ENCODE data around the gene CHCHD2. TPM values are rescaled to one million over a fixed set of nuclear protein-coding genes. Genes with fewer than 3 reads are reported as not detected.
"Not testable (repeated sequence)": the region's sequence is repeated elsewhere in the genome, so short reads cannot be mapped to it uniquely, and the experiment has no call there.

CHCHD2 gene
- total RNA-seq, 1 experiment from 2014 or later = 191 TPM

GRCh38 chr7:56074371-56074791 lies 31.9 kb downstream of the CHCHD2 start:
- H3K36me3 ChIP-seq (replicated peaks; ENCODE audit: control insufficient read depth, insufficient read depth, low read length) = peaks cover 14% of the 10 kb centered on the region
- no peak overlapping the region for H3K4me3 ChIP-seq (ENCODE audit: insufficient read depth, low read depth, low read length)
- peak; percentile 91 for DNase-seq
- H3K27me3 ChIP-seq (ENCODE audit: control insufficient read depth, insufficient read depth, low read length) = no peaks in the 10 kb centered on the region

- H3K4me3 ChIP-seq (ENCODE audit: insufficient read depth, low read depth, low read length); DNase-seq; H3K27me3 ChIP-seq (ENCODE audit: control insufficient read depth, insufficient read depth, low read length): not testable (repeated sequence)
- peaks cover 16% of the 10 kb centered on the region for H3K36me3 ChIP-seq (replicated peaks; ENCODE audit: control insufficient read depth, insufficient read depth, low read length)
These were observed 39.9 kb downstream of the CHCHD2 start for GRCh38 chr7:56066376-56066775.

- Histone ChIP-seq H3K27me3 (ENCODE audit: control insufficient read depth, insufficient read depth, low read length) (no peaks in the 10 kb centered on the region), H3K4me3 (ENCODE audit: insufficient read depth, low read depth, low read length) (peak within 1 kb of the TSS; percentile 94), H3K36me3 (replicated peaks; ENCODE audit: control insufficient read depth, insufficient read depth, low read length) (peaks cover 17% of the 10 kb centered on the region)
- peak; percentile 98 for DNase-seq
These were observed 42.2 kb downstream of the CHCHD2 start, which contains the start of gene SUMF2 for GRCh38 chr7:56063882-56064625. Gene SUMF2, plus strand, starts transcription at chr7:56064286. Its CDS starts 26 bp downstream, at chr7:56064312.

GRCh38 chr7:56063500-56063881 lies 42.8 kb downstream of the CHCHD2 start:
- H3K27me3 ChIP-seq (ENCODE audit: control insufficient read depth, insufficient read depth, low read length) = no peaks in the 10 kb centered on the region
- H3K36me3 ChIP-seq (replicated peaks; ENCODE audit: control insufficient read depth, insufficient read depth, low read length) = peaks cover 19% of the 10 kb centered on the region
- no peak for DNase-seq
- H3K4me3 ChIP-seq (ENCODE audit: insufficient read depth, low read depth, low read length) = no peak overlapping the region

GRCh38 chr7:56062382-56062781 lies 43.9 kb downstream of the CHCHD2 start:
- H3K36me3 ChIP-seq (replicated peaks; ENCODE audit: control insufficient read depth, insufficient read depth, low read length) = peaks cover 28% of the 10 kb centered on the region
- H3K4me3 ChIP-seq (ENCODE audit: insufficient read depth, low read depth, low read length) = no peak overlapping the region
- DNase-seq = no peak

GRCh38 chr7:56053993-56054392 lies 52.3 kb downstream of the CHCHD2 start:
- Histone ChIP-seq H3K27me3 (ENCODE audit: control insufficient read depth, insufficient read depth, low read length) (no peaks in the 10 kb centered on the region), H3K36me3 (replicated peaks; ENCODE audit: control insufficient read depth, insufficient read depth, low read length) (peaks cover 45% of the 10 kb centered on the region), H3K4me3 (ENCODE audit: insufficient read depth, low read depth, low read length) (no peak overlapping the region)
- DNase-seq = no peak

More at GRCh38 chr7:56062382-56062781, 43.9 kb downstream of the CHCHD2 start:
- H3K27me3 ChIP-seq (ENCODE audit: control insufficient read depth, insufficient read depth, low read length) = no peaks in the 10 kb centered on the region

- Histone ChIP-seq H3K4me3 (ENCODE audit: insufficient read depth, low read depth, low read length) (no peak overlapping the region), H3K36me3 (replicated peaks; ENCODE audit: control insufficient read depth, insufficient read depth, low read length) (peaks cover 40% of the 10 kb centered on the region), H3K27me3 (ENCODE audit: control insufficient read depth, insufficient read depth, low read length) (no peaks in the 10 kb centered on the region)
- no peak for DNase-seq
These were observed 52.9 kb downstream of the CHCHD2 start for GRCh38 chr7:56053379-56053778.

Other genes with a start within 250 kb of the CHCHD2 start
- not detected in 2 replicates for gene SEPTIN14, start 243.7 kb downstream of the CHCHD2 start, total RNA-seq (2014; rRNA removed; shearing (Covaris generic))
- gene ZNF713, start 219.0 kb downstream of the CHCHD2 start, total RNA-seq (2014; rRNA removed; shearing (Covaris generic)) = 1.5 and 2.0 TPM in 2 replicates
- gene MRPS17, start 154.6 kb downstream of the CHCHD2 start, total RNA-seq (2014; rRNA removed; shearing (Covaris generic)) = 22.1 and 25.7 TPM in 2 replicates
- gene NIPSNAP2, start 141.9 kb downstream of the CHCHD2 start, total RNA-seq (2014; rRNA removed; shearing (Covaris generic)) = 56.5 and 80.3 TPM in 2 replicates
- gene PSPH, start 55.0 kb downstream of the CHCHD2 start, total RNA-seq (2014; rRNA removed; shearing (Covaris generic)) = 50.4 and 66.8 TPM in 2 replicates
- 284 and 324 TPM in 2 replicates for gene CCT6A, start 54.7 kb downstream of the CHCHD2 start, total RNA-seq (2014; rRNA removed; shearing (Covaris generic))
- gene SUMF2, start 42.2 kb downstream of the CHCHD2 start, total RNA-seq (2014; rRNA removed; shearing (Covaris generic)) = 107 and 109 TPM in 2 replicates
- 0.14 and 0.59 TPM in 2 replicates for gene PHKG1, start 13.5 kb downstream of the CHCHD2 start, total RNA-seq (2014; rRNA removed; shearing (Covaris generic))
- gene NUPR2, start 9.9 kb upstream of the CHCHD2 start, total RNA-seq (2014; rRNA removed; shearing (Covaris generic)) = not detected in 2 replicates

Measured in H7 (cell line).